ENCODE data around the gene HS3ST4. TPM values are rescaled to one million over a fixed set of nuclear protein-coding genes. Genes with fewer than 3 reads are reported as not detected.

The HS3ST4 gene
- total RNA-seq, 4 donors from 2014 or later, result 0.11 TPM; not detected in 3

DNA sequence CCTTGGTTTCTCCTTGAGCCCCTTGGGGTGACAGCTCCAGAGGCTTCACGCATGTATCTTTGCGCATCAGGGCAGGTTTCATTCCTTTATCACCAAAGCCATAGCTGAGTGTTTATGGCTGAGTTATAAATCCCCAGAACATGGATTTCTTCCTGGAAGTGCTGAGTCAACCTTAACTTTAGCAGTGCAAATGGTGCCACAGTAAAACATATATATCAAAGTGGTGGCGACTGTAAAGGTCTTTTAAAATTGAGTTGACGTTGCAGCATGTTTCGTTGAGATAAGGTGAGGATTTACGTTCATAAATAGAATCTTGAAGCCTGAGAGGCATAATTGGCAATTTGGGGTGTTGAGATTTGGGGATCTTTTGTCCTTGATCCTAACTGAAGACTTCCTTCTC lies 214.1 kb downstream of the HS3ST4 start:
- WGBS, 2 donors, result 86 to 88% methylated on average over 6 of the region's 6 CpGs

DNA sequence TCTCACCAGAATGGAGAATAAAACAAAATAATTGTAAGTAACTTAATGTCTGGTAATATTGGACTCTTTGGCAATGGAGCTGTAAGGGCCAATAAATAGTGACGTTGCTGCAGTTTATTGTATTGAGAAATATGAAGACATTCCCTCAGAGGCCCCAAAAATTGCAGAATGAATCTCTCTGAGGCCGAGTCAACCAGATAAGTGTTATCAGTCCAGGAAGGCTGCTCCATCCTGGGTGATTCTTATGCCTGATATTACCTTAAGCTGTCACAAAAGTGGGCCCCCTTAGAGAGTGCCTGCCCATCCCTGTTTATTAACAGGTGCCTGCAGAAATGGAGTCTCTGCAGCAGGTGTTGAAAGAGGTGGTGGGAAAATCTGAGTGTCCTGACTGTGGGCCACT lies 219.2 kb downstream of the HS3ST4 start:
- Histone ChIP-seq H3K27ac (no peak overlapping the region), H3K4me3 (replicated peaks in 1 of 3) (no peak overlapping the region), H3K27me3 (no peaks in the 10 kb centered on the region), H3K4me1 (no peaks in the 10 kb centered on the region), H3K36me3 (no peaks in the 10 kb centered on the region), H3K9me3 (no peaks in the 10 kb centered on the region)
- TF ChIP-seq, protein P1, sequence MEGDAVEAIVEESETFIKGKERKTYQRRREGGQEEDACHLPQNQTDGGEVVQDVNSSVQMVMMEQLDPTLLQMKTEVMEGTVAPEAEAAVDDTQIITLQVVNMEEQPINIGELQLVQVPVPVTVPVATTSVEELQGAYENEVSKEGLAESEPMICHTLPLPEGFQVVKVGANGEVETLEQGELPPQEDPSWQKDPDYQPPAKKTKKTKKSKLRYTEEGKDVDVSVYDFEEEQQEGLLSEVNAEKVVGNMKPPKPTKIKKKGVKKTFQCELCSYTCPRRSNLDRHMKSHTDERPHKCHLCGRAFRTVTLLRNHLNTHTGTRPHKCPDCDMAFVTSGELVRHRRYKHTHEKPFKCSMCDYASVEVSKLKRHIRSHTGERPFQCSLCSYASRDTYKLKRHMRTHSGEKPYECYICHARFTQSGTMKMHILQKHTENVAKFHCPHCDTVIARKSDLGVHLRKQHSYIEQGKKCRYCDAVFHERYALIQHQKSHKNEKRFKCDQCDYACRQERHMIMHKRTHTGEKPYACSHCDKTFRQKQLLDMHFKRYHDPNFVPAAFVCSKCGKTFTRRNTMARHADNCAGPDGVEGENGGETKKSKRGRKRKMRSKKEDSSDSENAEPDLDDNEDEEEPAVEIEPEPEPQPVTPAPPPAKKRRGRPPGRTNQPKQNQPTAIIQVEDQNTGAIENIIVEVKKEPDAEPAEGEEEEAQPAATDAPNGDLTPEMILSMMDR (IDR thresholded peaks at IDR 0.05), result no peak
- no peak for TF ChIP-seq POLR2A (IDR thresholded peaks at IDR 0.05)
- no peak for DNase-seq
- whole genome bisulfite sequencing, 2 donors, result 53% methylated on average over 2 of the region's 2 CpGs
- intact Hi-C loops (cut with DNase I), result no loop called here

More for the DNA sequence above, 214.1 kb downstream of the HS3ST4 start:
- Histone ChIP-seq H3K36me3 (no peaks in the 10 kb centered on the region), H3K27ac (no peak overlapping the region), H3K4me3 (replicated peaks in 1 of 3) (no peak overlapping the region), H3K4me1 (no peaks in the 10 kb centered on the region), H3K9me3 (no peaks in the 10 kb centered on the region), H3K27me3 (no peaks in the 10 kb centered on the region)
- intact Hi-C loops (cut with DNase I), result no loop called here
- no peak for DNase-seq
- TF ChIP-seq, protein P1 (IDR thresholded peaks at IDR 0.05), result no peak
- TF ChIP-seq POLR2A (IDR thresholded peaks at IDR 0.05), result no peak

DNA sequence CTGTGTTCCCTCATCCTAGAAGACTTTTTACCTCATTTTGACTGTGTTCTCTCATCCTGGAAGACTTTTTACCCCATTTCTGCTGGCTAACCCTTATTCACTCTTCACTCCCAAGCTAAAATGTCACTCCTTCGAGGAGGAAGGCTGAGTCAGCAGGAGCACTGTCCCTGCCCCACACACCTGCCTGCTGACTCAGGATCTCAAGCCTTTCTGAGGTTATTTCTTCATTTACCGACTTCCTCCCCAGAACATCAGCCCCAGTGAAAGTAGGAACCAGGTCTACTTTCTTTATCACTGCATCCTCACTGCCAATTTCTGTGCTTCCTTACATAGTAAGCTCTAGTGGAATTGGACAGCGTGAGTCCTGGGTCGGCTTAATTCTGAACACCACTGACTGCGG lies 220.6 kb downstream of the HS3ST4 start:
- no peak for DNase-seq
- Histone ChIP-seq H3K4me3 (replicated peaks in 1 of 3) (no peak overlapping the region), H3K9me3 (no peaks in the 10 kb centered on the region), H3K27ac (no peak overlapping the region), H3K27me3 (no peaks in the 10 kb centered on the region), H3K4me1 (no peaks in the 10 kb centered on the region), H3K36me3 (no peaks in the 10 kb centered on the region)
- 72 to 76% methylated on average over 5 of the region's 5 CpGs for WGBS, 2 donors
- intact Hi-C loops (cut with DNase I), result no loop called here
- TF ChIP-seq, protein P1 (IDR thresholded peaks at IDR 0.05), result no peak
- TF ChIP-seq POLR2A (IDR thresholded peaks at IDR 0.05), result no peak

DNA sequence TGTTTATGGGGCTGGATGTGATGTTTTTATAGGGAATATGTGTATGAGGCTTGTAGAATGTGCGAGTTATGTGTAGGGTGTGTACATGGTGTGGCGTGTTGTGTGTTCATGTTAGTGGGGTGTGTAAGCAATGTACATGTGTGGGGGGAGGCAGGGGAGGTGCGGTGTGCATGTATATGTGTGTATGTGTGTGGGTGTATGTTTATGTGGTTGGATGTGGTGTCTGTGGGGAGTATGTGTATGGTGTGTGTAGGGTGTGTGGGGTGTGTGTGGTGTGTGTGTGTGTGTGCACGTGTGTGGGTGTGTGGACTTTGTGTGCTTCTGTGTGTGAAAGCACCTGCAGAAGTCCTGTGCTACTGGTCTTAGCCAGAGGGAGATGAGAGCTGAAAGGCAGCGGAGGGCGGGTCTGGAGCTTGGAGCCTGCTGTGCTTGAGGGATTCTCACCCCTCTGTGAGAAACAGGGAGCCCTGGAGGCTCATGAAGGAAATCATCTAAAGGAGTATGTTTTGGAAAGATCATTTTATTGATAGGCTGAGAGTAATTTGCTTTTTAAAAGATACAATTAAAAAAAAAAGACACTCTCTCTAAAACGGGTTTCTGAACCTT lies 222.7 kb downstream of the HS3ST4 start:
- WGBS, 2 donors, result 67 to 78% methylated on average over 7 of the region's 7 CpGs
- DNase-seq, result no peak
- TF ChIP-seq POLR2A (IDR thresholded peaks at IDR 0.05), result no peak
- TF ChIP-seq, protein P1 (IDR thresholded peaks at IDR 0.05), result no peak
- H3K27ac ChIP-seq, result no peak overlapping the region
- H3K4me1 ChIP-seq, result no peaks in the 10 kb centered on the region
- intact Hi-C loops (cut with DNase I), result no loop called here
- H3K9me3 ChIP-seq, result no peaks in the 10 kb centered on the region
- H3K27me3 ChIP-seq, result no peaks in the 10 kb centered on the region
- H3K36me3 ChIP-seq, result no peaks in the 10 kb centered on the region
- no peak overlapping the region for H3K4me3 ChIP-seq (replicated peaks in 1 of 3)

DNA sequence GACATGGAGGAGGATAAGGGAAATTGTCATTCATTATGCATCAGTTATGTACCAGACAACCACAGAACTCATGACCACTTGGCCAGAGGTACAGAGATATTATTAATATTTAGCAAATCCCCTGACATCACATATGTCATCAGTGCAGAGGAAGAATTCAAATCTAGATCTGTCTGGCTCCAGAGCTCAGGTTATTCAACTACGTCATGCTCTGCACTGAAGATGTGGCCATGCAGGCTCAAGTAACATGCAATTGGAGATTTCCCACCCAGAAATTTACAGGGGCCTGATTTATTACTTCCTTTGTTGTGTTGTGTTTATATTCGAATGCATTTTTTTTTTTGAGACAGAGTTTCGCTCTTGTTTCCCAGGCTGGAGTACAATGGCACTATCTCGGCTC lies 224.3 kb downstream of the HS3ST4 start:
- H3K4me1 ChIP-seq, result no peaks in the 10 kb centered on the region
- H3K36me3 ChIP-seq, result no peaks in the 10 kb centered on the region
- WGBS, 2 donors, result 63 to 65% methylated on average over 4 of the region's 4 CpGs
- DNase-seq, result no peak
- intact Hi-C loops (cut with DNase I), result no loop called here
- no peak overlapping the region for H3K27ac ChIP-seq
- no peak overlapping the region for H3K4me3 ChIP-seq (replicated peaks in 1 of 3)
- no peaks in the 10 kb centered on the region for H3K27me3 ChIP-seq
- TF ChIP-seq POLR2A (IDR thresholded peaks at IDR 0.05), result no peak
- H3K9me3 ChIP-seq, result no peaks in the 10 kb centered on the region

All from thyroid gland (tissue), 4 donors.